Body of pancreas (tissue), 4 donors: ENCODE data around the gene FAM185A.

Source experiments
- POLR2A ChIP-seq, 3 donors: fragments of 450-650 bp; IDR thresholded peaks; one replicate each; pipeline ENCODE4 v1.6.1; 2016; ENCODE audit warnings: antibody characterized with exemption in 3 of 3, mild to moderate bottlenecking in 2 of 3
- TF ChIP-seq, protein P1 (sequence below), 7 experiments: fragments of 450-650 bp in 4 of 7; fragments of 200-600 bp in 3 of 7; sonication (generic) in 3 of 7; IDR thresholded peaks; one replicate each; pipeline ENCODE4 v1.5.1; 2016 to 2019; ENCODE audit warnings: antibody characterized with exemption in 7 of 7

DNA sequence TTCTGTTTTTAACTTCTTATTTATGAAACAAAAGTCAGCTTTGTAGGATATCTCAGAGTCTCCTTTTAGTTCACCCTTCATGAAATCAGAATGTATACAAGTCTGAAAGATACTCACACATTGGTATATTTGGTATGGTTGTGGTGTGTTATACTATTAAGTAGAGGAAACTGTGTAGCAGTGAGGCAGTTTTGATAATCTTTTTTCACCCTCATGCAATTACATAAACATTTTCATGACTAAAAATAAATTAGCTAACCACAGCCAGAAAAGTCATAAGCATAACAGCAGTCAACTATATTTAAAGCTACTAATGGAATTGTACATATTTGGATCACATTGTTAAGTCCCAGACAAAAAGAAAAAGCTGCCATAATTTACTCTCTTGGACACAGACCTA is 62.1 kb downstream of the FAM185A start:
- TF ChIP-seq, protein P1, sequence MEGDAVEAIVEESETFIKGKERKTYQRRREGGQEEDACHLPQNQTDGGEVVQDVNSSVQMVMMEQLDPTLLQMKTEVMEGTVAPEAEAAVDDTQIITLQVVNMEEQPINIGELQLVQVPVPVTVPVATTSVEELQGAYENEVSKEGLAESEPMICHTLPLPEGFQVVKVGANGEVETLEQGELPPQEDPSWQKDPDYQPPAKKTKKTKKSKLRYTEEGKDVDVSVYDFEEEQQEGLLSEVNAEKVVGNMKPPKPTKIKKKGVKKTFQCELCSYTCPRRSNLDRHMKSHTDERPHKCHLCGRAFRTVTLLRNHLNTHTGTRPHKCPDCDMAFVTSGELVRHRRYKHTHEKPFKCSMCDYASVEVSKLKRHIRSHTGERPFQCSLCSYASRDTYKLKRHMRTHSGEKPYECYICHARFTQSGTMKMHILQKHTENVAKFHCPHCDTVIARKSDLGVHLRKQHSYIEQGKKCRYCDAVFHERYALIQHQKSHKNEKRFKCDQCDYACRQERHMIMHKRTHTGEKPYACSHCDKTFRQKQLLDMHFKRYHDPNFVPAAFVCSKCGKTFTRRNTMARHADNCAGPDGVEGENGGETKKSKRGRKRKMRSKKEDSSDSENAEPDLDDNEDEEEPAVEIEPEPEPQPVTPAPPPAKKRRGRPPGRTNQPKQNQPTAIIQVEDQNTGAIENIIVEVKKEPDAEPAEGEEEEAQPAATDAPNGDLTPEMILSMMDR (IDR thresholded peaks at IDR 0.05): no peak
- TF ChIP-seq POLR2A (IDR thresholded peaks at IDR 0.05): no peak
